Measurements from ENCODE around the gene BAG5. TPM values are rescaled to one million over a fixed set of nuclear protein-coding genes. Genes with fewer than 3 reads are reported as not detected.

The BAG5 gene
- total and polyA plus RNA-seq, 2 donors (not counting 1 experiment from before 2014, with no cell fraction given), result 7.4 to 31.6 TPM

DNA sequence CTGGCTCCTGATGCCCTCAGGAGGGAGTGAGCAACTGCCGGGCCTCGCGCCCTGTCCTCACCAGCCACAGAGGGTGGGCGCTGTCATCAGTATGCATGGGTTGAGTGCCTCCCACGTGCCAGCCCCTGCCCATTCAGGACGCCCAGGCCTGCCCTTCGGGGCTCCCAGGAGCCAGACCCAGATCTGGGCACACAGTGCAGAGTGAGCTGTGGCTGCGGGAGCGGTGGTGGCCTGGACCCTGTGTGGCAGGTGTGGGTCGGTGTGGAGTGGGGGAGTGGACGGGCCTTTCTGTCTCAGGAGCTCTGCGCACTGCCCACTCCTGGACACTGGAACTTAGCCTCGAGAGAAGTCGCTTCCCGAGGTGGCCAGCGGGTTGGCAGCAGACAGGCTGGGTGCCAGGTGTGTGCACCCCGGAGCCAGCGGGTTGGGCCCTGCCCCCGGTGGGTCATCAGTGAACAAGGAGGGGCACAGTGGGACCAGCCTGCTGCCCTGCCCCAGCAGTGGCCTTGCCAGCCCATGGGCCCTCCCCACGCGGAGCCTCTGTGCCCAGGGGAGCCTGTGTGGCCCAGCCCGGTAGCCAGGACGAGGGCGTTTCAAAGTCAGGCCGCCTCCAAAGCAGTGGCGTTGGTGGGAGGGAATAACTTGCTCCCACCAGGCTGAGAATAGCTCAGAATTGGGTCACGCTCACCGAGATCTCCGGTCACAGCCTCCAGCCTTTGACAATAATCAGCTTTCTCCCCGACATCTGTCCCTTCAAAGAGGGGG is 24.0 kb downstream of the BAG5 start:
- H3K27ac ChIP-seq (ENCODE audit: low read length in 2 of 2), result no peak overlapping the region
- Mint-ChIP-seq H3K9me3 (ENCODE audit: insufficient read depth) (no peaks in the 10 kb centered on the region), H3K4me1 (no peaks in the 10 kb centered on the region), H3K27ac (no peak overlapping the region), H3K27me3 (no peaks in the 10 kb centered on the region), H3K4me3 (no peak overlapping the region)
- H3K9me3 ChIP-seq (ENCODE audit: control extremely low read depth in 1 of 3, control insufficient read depth in 2 of 3, insufficient read depth in 1 of 3, low read length in 2 of 3), result no peaks in the 10 kb centered on the region
- CTCF ChIA-PET, result interaction anchor here (6.0 kb wide), 1 partner anchor 19 kb away, joined by 24 read pairs; no protein-coding TSS in a partner anchor
- POLR2A ChIA-PET, result no interaction called here
- WGBS (ENCODE audit: insufficient coverage), result 66% methylated on average over 25 of the region's 30 CpGs
- H3K36me3 ChIP-seq (replicated peaks in 1 of 2; ENCODE audit: control extremely low read depth in 1 of 2, control insufficient read depth in 1 of 2, extremely low read depth in 1 of 2, insufficient read depth in 2 of 2, low read length in 1 of 2), result peaks cover 0 to 6% of the 10 kb centered on the region in 2 experiments
- H3K27me3 ChIP-seq (replicated peaks in 1 of 4; ENCODE audit: control extremely low read depth in 1 of 4, control insufficient read depth in 3 of 4, insufficient read depth in 4 of 4, low read length in 3 of 4), result peaks cover 0 to 14% (median 2%) of the 10 kb centered on the region in 4 experiments
- no peaks in the 10 kb centered on the region for H3K79me2 ChIP-seq (ENCODE audit: control insufficient read depth, insufficient read depth, low read length)
- intact Hi-C loops (cut with micrococcal nuclease), result no loop called here
- ATAC-seq (ENCODE audit: low read depth) (no peak), DNase-seq (no peak)
- H3K4me3 ChIP-seq (ENCODE audit: control extremely low read depth in 1 of 5, extremely low read depth in 1 of 5, insufficient read depth in 1 of 5, low read depth in 2 of 5, low read length in 4 of 5), result no peak overlapping the region
- TF ChIP-seq, protein P1, sequence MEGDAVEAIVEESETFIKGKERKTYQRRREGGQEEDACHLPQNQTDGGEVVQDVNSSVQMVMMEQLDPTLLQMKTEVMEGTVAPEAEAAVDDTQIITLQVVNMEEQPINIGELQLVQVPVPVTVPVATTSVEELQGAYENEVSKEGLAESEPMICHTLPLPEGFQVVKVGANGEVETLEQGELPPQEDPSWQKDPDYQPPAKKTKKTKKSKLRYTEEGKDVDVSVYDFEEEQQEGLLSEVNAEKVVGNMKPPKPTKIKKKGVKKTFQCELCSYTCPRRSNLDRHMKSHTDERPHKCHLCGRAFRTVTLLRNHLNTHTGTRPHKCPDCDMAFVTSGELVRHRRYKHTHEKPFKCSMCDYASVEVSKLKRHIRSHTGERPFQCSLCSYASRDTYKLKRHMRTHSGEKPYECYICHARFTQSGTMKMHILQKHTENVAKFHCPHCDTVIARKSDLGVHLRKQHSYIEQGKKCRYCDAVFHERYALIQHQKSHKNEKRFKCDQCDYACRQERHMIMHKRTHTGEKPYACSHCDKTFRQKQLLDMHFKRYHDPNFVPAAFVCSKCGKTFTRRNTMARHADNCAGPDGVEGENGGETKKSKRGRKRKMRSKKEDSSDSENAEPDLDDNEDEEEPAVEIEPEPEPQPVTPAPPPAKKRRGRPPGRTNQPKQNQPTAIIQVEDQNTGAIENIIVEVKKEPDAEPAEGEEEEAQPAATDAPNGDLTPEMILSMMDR (IDR thresholded peaks at IDR 0.05), result no peak
- H3K4me1 ChIP-seq (ENCODE audit: control insufficient read depth in 2 of 2, insufficient read depth in 2 of 2, low read length in 2 of 2), result no peaks in the 10 kb centered on the region
- no peak overlapping the region for H2AFZ ChIP-seq (ENCODE audit: insufficient read depth, low read depth, low read length, poor library complexity, severe bottlenecking)
- H3K9ac ChIP-seq (ENCODE audit: low read length), result no peak overlapping the region
- H3K4me2 ChIP-seq (replicated peaks; ENCODE audit: low read depth, low read length, poor library complexity, severe bottlenecking), result no peak overlapping the region
- no peaks in the 10 kb centered on the region for H4K20me1 ChIP-seq (ENCODE audit: control insufficient read depth, insufficient read depth, low read length, poor library complexity, severe bottlenecking)

DNA sequence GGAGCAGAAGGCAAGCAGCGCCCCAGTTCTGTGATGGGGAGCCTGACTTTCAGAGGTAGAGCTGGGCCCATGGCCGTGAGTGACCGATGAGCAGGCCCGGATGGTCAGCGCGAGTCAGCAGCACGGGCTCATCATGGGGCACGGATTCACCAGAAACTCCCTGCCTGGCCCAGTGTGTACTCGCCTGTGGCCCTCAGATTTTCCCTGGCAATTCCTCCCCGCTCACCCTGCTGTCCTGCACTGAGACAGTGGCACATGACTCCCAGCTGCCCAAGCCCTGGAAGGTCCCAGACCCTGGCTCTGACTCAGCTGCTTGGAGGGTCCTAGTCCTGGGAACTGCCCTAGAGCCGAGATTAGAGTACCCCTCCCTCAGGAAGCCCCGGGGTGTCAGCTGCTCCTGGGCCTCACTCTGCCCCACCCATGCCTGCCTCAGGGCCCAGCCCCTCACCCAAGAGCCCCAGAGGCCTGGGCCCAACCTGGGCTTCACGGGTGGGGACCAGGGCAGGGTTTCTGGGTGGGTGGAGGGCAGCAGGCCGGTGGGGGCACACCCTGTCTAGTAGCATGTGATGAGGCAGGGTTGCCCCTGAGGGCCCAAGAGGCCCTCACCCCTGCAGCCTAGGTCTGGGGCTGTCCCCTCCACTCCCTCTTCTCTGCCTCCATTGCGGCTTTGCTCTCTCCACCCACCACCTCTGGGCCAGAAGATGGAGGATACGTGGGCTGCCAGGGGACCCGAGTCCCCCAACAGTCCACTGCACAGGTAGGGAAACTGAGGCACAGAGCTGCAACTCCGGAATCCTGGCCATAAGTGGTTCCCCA is 25.1 kb downstream of the BAG5 start:
- Mint-ChIP-seq H3K27ac (no peak overlapping the region), H3K27me3 (no peaks in the 10 kb centered on the region), H3K4me3 (no peak overlapping the region), H3K4me1 (no peaks in the 10 kb centered on the region), H3K9me3 (ENCODE audit: insufficient read depth) (no peaks in the 10 kb centered on the region)
- H3K9me3 ChIP-seq (ENCODE audit: control extremely low read depth in 1 of 3, control insufficient read depth in 2 of 3, insufficient read depth in 1 of 3, low read length in 2 of 3), result no peaks in the 10 kb centered on the region
- H3K4me2 ChIP-seq (replicated peaks; ENCODE audit: low read depth, low read length, poor library complexity, severe bottlenecking), result no peak overlapping the region
- peaks cover 0 to 5% (median 0%) of the 10 kb centered on the region in 4 experiments for H3K27me3 ChIP-seq (replicated peaks in 1 of 4; ENCODE audit: control extremely low read depth in 1 of 4, control insufficient read depth in 3 of 4, insufficient read depth in 4 of 4, low read length in 3 of 4)
- ChIA-PET POLR2A (no interaction called here), CTCF (interaction anchor here (1.0 to 6.0 kb wide), 2 partner anchors 9 to 18 kb away, joined by 3 to 24 read pairs; no protein-coding TSS in a partner anchor)
- no peak overlapping the region for H3K27ac ChIP-seq (ENCODE audit: low read length in 2 of 2)
- WGBS (ENCODE audit: insufficient coverage), result 87% methylated on average over 14 of the region's 18 CpGs
- no peak for TF ChIP-seq EZH2 (IDR thresholded peaks at IDR 0.05; ENCODE audit: borderline replicate concordance, insufficient read depth, low read depth, low read length, poor library complexity, severe bottlenecking)
- TF ChIP-seq, protein P1 (IDR thresholded peaks at IDR 0.05), result no peak
- no peak overlapping the region for H3K9ac ChIP-seq (ENCODE audit: low read length)
- no peak overlapping the region for H3K4me3 ChIP-seq (ENCODE audit: control extremely low read depth in 1 of 5, extremely low read depth in 1 of 5, insufficient read depth in 1 of 5, low read depth in 2 of 5, low read length in 4 of 5)
- ATAC-seq (ENCODE audit: low read depth) (no peak), DNase-seq (no peak)
- H4K20me1 ChIP-seq (ENCODE audit: control insufficient read depth, insufficient read depth, low read length, poor library complexity, severe bottlenecking), result peaks cover 3% of the 10 kb centered on the region
- H3K4me1 ChIP-seq (ENCODE audit: control insufficient read depth in 2 of 2, insufficient read depth in 2 of 2, low read length in 2 of 2), result no peaks in the 10 kb centered on the region
- intact Hi-C loops (cut with micrococcal nuclease), result no loop called here
- no peak overlapping the region for H2AFZ ChIP-seq (ENCODE audit: insufficient read depth, low read depth, low read length, poor library complexity, severe bottlenecking)
- peaks cover 0 to 6% of the 10 kb centered on the region in 2 experiments for H3K36me3 ChIP-seq (replicated peaks in 1 of 2; ENCODE audit: control extremely low read depth in 1 of 2, control insufficient read depth in 1 of 2, extremely low read depth in 1 of 2, insufficient read depth in 2 of 2, low read length in 1 of 2)
- no peaks in the 10 kb centered on the region for H3K79me2 ChIP-seq (ENCODE audit: control insufficient read depth, insufficient read depth, low read length)

Data from B cell (primary cell).